ENCODE results near the gene ALLC.

Gene ALLC

GRCh38 chr2:3739313-3739712, 81.3 kb downstream of the ALLC start:
- no peak for DNase-seq (ENCODE audit: insufficient read length)
- no peak for FAIRE-seq
- TF ChIP-seq POLR2AphosphoS5 (IDR thresholded peaks at IDR 0.05; ENCODE audit: low read depth, low read length), result no peak
- no peak for TF ChIP-seq POLR2A (IDR thresholded peaks at IDR 0.05; ENCODE audit: low read depth, low read length)
- no peak for TF ChIP-seq TAF1 (IDR thresholded peaks at IDR 0.05; ENCODE audit: borderline replicate concordance, low read depth, low read length)

GRCh38 chr2:3741396-3741795, 83.4 kb downstream of the ALLC start:
- FAIRE-seq, result no peak
- TF ChIP-seq POLR2AphosphoS5 (IDR thresholded peaks at IDR 0.05; ENCODE audit: low read depth, low read length), result no peak
- TF ChIP-seq POLR2A (IDR thresholded peaks at IDR 0.05; ENCODE audit: low read depth, low read length), result no peak
- no peak for TF ChIP-seq TAF1 (IDR thresholded peaks at IDR 0.05; ENCODE audit: borderline replicate concordance, low read depth, low read length)
- DNase-seq (ENCODE audit: insufficient read length), result no peak

- TF ChIP-seq TAF1 (IDR thresholded peaks at IDR 0.05; ENCODE audit: borderline replicate concordance, low read depth, low read length) (no peak), POLR2A (IDR thresholded peaks at IDR 0.05; ENCODE audit: low read depth, low read length) (no peak), POLR2AphosphoS5 (IDR thresholded peaks at IDR 0.05; ENCODE audit: low read depth, low read length) (no peak)
- DNase-seq (ENCODE audit: insufficient read length), result no peak
- FAIRE-seq, result no peak
Observed at GRCh38 chr2:3741867-3742602, 84.0 kb downstream of the ALLC start.

GRCh38 chr2:3742743-3743508, 84.9 kb downstream of the ALLC start:
- DNase-seq (ENCODE audit: insufficient read length) (no peak), FAIRE-seq (no peak)
- TF ChIP-seq POLR2AphosphoS5 (IDR thresholded peaks at IDR 0.05; ENCODE audit: low read depth, low read length) (no peak), POLR2A (IDR thresholded peaks at IDR 0.05; ENCODE audit: low read depth, low read length) (no peak), TAF1 (IDR thresholded peaks at IDR 0.05; ENCODE audit: borderline replicate concordance, low read depth, low read length) (no peak)

GRCh38 chr2:3743951-3744555, 86.1 kb downstream of the ALLC start:
- FAIRE-seq, result no peak
- TF ChIP-seq POLR2AphosphoS5 (IDR thresholded peaks at IDR 0.05; ENCODE audit: low read depth, low read length) (no peak), TAF1 (IDR thresholded peaks at IDR 0.05; ENCODE audit: borderline replicate concordance, low read depth, low read length) (no peak), POLR2A (IDR thresholded peaks at IDR 0.05; ENCODE audit: low read depth, low read length) (no peak)

GRCh38 chr2:3745920-3746319, 87.9 kb downstream of the ALLC start:
- DNase-seq (ENCODE audit: insufficient read length) (no peak), FAIRE-seq (no peak)
- no peak for TF ChIP-seq TAF1 (IDR thresholded peaks at IDR 0.05; ENCODE audit: borderline replicate concordance, low read depth, low read length)
- TF ChIP-seq POLR2AphosphoS5 (IDR thresholded peaks at IDR 0.05; ENCODE audit: low read depth, low read length), result no peak
- no peak for TF ChIP-seq POLR2A (IDR thresholded peaks at IDR 0.05; ENCODE audit: low read depth, low read length)

More at GRCh38 chr2:3743951-3744555, 86.1 kb downstream of the ALLC start:
- DNase-seq (ENCODE audit: insufficient read length), result no peak

- TF ChIP-seq POLR2AphosphoS5 (IDR thresholded peaks at IDR 0.05; ENCODE audit: low read depth, low read length) (no peak), TAF1 (IDR thresholded peaks at IDR 0.05; ENCODE audit: borderline replicate concordance, low read depth, low read length) (no peak), POLR2A (IDR thresholded peaks at IDR 0.05; ENCODE audit: low read depth, low read length) (no peak)
Observed at GRCh38 chr2:3747032-3747654, 89.1 kb downstream of the ALLC start.

GRCh38 chr2:3747826-3748225, 89.8 kb downstream of the ALLC start:
- FAIRE-seq, result no peak
- no peak for DNase-seq (ENCODE audit: insufficient read length)
- TF ChIP-seq TAF1 (IDR thresholded peaks at IDR 0.05; ENCODE audit: borderline replicate concordance, low read depth, low read length), result no peak

More at GRCh38 chr2:3747032-3747654, 89.1 kb downstream of the ALLC start:
- DNase-seq (ENCODE audit: insufficient read length), result no peak
- FAIRE-seq, result no peak

- FAIRE-seq (no peak), DNase-seq (ENCODE audit: insufficient read length) (no peak)
- TF ChIP-seq POLR2AphosphoS5 (IDR thresholded peaks at IDR 0.05; ENCODE audit: low read depth, low read length), result no peak
Observed at GRCh38 chr2:3749201-3749600, 91.2 kb downstream of the ALLC start.

- no peak for TF ChIP-seq POLR2A (IDR thresholded peaks at IDR 0.05; ENCODE audit: low read depth, low read length)
- no peak for TF ChIP-seq TAF1 (IDR thresholded peaks at IDR 0.05; ENCODE audit: borderline replicate concordance, low read depth, low read length)
- no peak for TF ChIP-seq POLR2AphosphoS5 (IDR thresholded peaks at IDR 0.05; ENCODE audit: low read depth, low read length)
- FAIRE-seq, result no peak
Observed at GRCh38 chr2:3751251-3751650, 93.3 kb downstream of the ALLC start.

GRCh38 chr2:3751806-3752205, 93.8 kb downstream of the ALLC start:
- no peak for DNase-seq (ENCODE audit: insufficient read length)
- FAIRE-seq, result no peak
- no peak for TF ChIP-seq POLR2AphosphoS5 (IDR thresholded peaks at IDR 0.05; ENCODE audit: low read depth, low read length)
- no peak for TF ChIP-seq TAF1 (IDR thresholded peaks at IDR 0.05; ENCODE audit: borderline replicate concordance, low read depth, low read length)
- no peak for TF ChIP-seq POLR2A (IDR thresholded peaks at IDR 0.05; ENCODE audit: low read depth, low read length)

More at GRCh38 chr2:3751251-3751650, 93.3 kb downstream of the ALLC start:
- no peak for DNase-seq (ENCODE audit: insufficient read length)
